HepG2 (cell line): ENCODE results near the gene SORL1-AS1.

Source experiments
- CHD4 ChIP-seq: fragments of 200-600 bp; sonication (generic); IDR thresholded peaks from 2 replicates; pipeline ENCODE4 v1.7.0; 2017; ENCODE audit warnings: mild to moderate bottlenecking, low read length, borderline replicate concordance
- ETV5 ChIP-seq: IDR thresholded peaks from 2 replicates; pipeline ENCODE4 v1.6.1; 2018; ENCODE audit warnings: missing biosample characterization, missing genetic modification reagents, inconsistent platforms, borderline replicate concordance
- GZF1 ChIP-seq: sonication (generic); formaldehyde crosslinking; IDR thresholded peaks from 2 replicates; pipeline ENCODE4 v1.5.1; 2020; ENCODE audit warnings: mild to moderate bottlenecking, missing genetic modification reagents
- JUN ChIP-seq: sonication (generic); formaldehyde crosslinking; IDR thresholded peaks from 2 replicates; pipeline ENCODE4 v1.4.0; 2020; ENCODE audit warnings: mild to moderate bottlenecking, missing genetic modification reagents
- KAT7 ChIP-seq: IDR thresholded peaks from 2 replicates; pipeline ENCODE4 v1.6.1; 2018; ENCODE audit warnings: borderline replicate concordance, missing compliant biosample characterization
- KDM5A ChIP-seq: fragments of 200-600 bp; sonication (generic); IDR thresholded peaks from 2 replicates; pipeline ENCODE4 v1.7.0; 2018; ENCODE audit warnings: antibody characterized with exemption, mild to moderate bottlenecking, low read length, borderline replicate concordance
- MXI1 ChIP-seq: IDR thresholded peaks from 3 replicates; pipeline ENCODE4 v1.6.1; 2012; ENCODE audit warnings: low read depth, low read length, inconsistent platforms, borderline replicate concordance
- PCBP2 ChIP-seq: fragments of 200-400 bp; formaldehyde crosslinking; optimal IDR thresholded peaks from 2 replicates; pipeline ENCODE3; 2018; ENCODE audit warnings: low read length, low read depth; ENCODE audit not compliant: poor library complexity, severe bottlenecking
- PLRG1 ChIP-seq: fragments of 450-650 bp; conservative IDR thresholded peaks from 2 replicates; pipeline ENCODE4 v1.6.1; 2016
- RARA ChIP-seq: IDR thresholded peaks from 2 replicates; pipeline ENCODE4 v1.6.1; 2016; ENCODE audit warnings: missing genetic modification reagents, missing compliant biosample characterization
- XBP1 ChIP-seq: sonication (generic); formaldehyde crosslinking; IDR thresholded peaks from 2 replicates; pipeline ENCODE4 v1.5.0; 2020; ENCODE audit warnings: missing genetic modification reagents
- ZBTB2 ChIP-seq: sonication (generic); formaldehyde crosslinking; IDR thresholded peaks from 2 replicates; pipeline ENCODE4 v1.8.0; 2022; ENCODE audit warnings: low read depth, missing genetic modification reagents
- ZFP62 ChIP-seq: sonication (generic); formaldehyde crosslinking; IDR thresholded peaks from 2 replicates; pipeline ENCODE4 v1.4.0; 2020; ENCODE audit warnings: missing genetic modification reagents
- ZNF224 ChIP-seq: sonication (generic); formaldehyde crosslinking; IDR thresholded peaks from 2 replicates; pipeline ENCODE4 v1.5.0; 2020; ENCODE audit warnings: mild to moderate bottlenecking, missing genetic modification reagents
- ZNF354B ChIP-seq: sonication (generic); formaldehyde crosslinking; IDR thresholded peaks from 2 replicates; pipeline ENCODE4 v1.8.0; 2022; ENCODE audit warnings: mild to moderate bottlenecking, missing genetic modification reagents
- ZNF678 ChIP-seq: sonication (generic); formaldehyde crosslinking; IDR thresholded peaks from 2 replicates; pipeline ENCODE4 v1.4.0; 2020; ENCODE audit warnings: mild to moderate bottlenecking, missing genetic modification reagents
- TF ChIP-seq, protein P1 (sequence below): sonication (generic); formaldehyde crosslinking; IDR thresholded peaks from 2 replicates; pipeline ENCODE4 v1.4.0; 2020; ENCODE audit warnings: missing genetic modification reagents
- TF ChIP-seq, protein P2 (sequence below): sonication (generic); formaldehyde crosslinking; IDR thresholded peaks from 2 replicates; pipeline ENCODE4 v1.4.0; 2020; ENCODE audit warnings: missing genetic modification reagents
- TF ChIP-seq, protein P3 (sequence below): sonication (generic); formaldehyde crosslinking; IDR thresholded peaks from 2 replicates; pipeline ENCODE4 v1.9.0; 2022; ENCODE audit warnings: missing genetic modification reagents, mild to moderate bottlenecking, borderline replicate concordance
- TF ChIP-seq, protein P4 (sequence below): sonication (generic); formaldehyde crosslinking; IDR thresholded peaks from 2 replicates; pipeline ENCODE4 v1.5.0; 2020; ENCODE audit warnings: mild to moderate bottlenecking, missing genetic modification reagents, borderline replicate concordance

Gene SORL1-AS1

DNA sequence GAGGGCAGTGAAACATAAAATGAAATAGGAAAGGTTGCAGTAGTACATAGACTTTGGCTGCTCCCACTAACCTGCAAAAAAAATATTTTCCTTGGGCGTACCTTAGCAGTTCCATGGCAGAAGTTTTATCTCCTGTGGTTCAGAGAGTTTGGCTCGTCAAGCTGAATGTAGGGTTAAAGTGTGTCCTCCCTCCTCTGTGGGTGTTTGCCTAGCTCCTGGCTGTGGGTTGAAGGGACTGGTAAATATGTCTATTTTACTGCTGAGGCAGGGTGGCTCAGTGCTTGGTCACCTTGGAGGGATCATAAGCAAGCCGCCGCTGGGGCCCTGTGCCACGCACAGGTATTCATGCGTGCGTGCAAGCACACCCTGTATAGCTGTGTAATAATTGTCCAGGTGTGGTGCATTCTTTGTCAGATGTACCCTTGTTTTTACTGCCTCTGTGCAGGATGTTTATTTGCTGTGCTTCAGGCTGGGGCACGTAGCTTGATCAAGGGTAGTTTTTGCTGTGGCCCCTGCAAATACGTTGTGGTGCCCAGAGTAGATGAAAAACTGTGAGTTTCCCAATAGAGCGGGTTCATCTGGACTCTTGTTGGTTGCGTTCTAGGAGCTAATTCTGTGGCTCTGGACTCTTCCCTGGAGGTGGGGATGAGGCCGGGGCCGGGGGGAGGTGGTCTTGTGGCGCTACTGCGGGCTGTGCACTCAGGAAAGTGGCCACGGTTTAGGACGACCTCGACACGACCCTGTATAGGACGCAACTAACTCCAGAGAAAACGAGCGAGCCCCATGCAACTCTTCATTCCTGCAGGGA lies 1.4 kb downstream of the SORL1-AS1 start (continued):
- TF ChIP-seq, protein P1, sequence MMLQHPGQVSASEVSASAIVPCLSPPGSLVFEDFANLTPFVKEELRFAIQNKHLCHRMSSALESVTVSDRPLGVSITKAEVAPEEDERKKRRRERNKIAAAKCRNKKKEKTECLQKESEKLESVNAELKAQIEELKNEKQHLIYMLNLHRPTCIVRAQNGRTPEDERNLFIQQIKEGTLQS, result no peak
- TF ChIP-seq PCBP2 (no peak), JUN (CRISPR knock-in tag) (no peak), MXI1 (no peak), GZF1 (CRISPR knock-in tag) (no peak), KDM5A (no peak), ETV5 (peak; percentile 65; the same call in 1 of the 2 replicates), ZNF678 (CRISPR knock-in tag) (no peak), PLRG1 (no peak), ZFP62 (CRISPR knock-in tag) (no peak), ZNF354B (no peak), RARA (CRISPR knock-in tag) (peak; percentile 48; the same call in 1 of the 2 replicates), ZNF224 (no peak), ZBTB2 (CRISPR knock-in tag) (no peak), XBP1 (no peak), CHD4 (no peak), KAT7 (CRISPR knock-in tag) (no peak)
- TF ChIP-seq, protein P2, sequence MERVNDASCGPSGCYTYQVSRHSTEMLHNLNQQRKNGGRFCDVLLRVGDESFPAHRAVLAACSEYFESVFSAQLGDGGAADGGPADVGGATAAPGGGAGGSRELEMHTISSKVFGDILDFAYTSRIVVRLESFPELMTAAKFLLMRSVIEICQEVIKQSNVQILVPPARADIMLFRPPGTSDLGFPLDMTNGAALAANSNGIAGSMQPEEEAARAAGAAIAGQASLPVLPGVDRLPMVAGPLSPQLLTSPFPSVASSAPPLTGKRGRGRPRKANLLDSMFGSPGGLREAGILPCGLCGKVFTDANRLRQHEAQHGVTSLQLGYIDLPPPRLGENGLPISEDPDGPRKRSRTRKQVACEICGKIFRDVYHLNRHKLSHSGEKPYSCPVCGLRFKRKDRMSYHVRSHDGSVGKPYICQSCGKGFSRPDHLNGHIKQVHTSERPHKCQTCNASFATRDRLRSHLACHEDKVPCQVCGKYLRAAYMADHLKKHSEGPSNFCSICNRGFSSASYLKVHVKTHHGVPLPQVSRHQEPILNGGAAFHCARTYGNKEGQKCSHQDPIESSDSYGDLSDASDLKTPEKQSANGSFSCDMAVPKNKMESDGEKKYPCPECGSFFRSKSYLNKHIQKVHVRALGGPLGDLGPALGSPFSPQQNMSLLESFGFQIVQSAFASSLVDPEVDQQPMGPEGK (CRISPR knock-in tag), result no peak
- TF ChIP-seq, protein P3, sequence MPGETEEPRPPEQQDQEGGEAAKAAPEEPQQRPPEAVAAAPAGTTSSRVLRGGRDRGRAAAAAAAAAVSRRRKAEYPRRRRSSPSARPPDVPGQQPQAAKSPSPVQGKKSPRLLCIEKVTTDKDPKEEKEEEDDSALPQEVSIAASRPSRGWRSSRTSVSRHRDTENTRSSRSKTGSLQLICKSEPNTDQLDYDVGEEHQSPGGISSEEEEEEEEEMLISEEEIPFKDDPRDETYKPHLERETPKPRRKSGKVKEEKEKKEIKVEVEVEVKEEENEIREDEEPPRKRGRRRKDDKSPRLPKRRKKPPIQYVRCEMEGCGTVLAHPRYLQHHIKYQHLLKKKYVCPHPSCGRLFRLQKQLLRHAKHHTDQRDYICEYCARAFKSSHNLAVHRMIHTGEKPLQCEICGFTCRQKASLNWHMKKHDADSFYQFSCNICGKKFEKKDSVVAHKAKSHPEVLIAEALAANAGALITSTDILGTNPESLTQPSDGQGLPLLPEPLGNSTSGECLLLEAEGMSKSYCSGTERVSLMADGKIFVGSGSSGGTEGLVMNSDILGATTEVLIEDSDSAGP, result peak; percentile 43; the same call in 1 of the 2 replicates
- TF ChIP-seq, protein P4, sequence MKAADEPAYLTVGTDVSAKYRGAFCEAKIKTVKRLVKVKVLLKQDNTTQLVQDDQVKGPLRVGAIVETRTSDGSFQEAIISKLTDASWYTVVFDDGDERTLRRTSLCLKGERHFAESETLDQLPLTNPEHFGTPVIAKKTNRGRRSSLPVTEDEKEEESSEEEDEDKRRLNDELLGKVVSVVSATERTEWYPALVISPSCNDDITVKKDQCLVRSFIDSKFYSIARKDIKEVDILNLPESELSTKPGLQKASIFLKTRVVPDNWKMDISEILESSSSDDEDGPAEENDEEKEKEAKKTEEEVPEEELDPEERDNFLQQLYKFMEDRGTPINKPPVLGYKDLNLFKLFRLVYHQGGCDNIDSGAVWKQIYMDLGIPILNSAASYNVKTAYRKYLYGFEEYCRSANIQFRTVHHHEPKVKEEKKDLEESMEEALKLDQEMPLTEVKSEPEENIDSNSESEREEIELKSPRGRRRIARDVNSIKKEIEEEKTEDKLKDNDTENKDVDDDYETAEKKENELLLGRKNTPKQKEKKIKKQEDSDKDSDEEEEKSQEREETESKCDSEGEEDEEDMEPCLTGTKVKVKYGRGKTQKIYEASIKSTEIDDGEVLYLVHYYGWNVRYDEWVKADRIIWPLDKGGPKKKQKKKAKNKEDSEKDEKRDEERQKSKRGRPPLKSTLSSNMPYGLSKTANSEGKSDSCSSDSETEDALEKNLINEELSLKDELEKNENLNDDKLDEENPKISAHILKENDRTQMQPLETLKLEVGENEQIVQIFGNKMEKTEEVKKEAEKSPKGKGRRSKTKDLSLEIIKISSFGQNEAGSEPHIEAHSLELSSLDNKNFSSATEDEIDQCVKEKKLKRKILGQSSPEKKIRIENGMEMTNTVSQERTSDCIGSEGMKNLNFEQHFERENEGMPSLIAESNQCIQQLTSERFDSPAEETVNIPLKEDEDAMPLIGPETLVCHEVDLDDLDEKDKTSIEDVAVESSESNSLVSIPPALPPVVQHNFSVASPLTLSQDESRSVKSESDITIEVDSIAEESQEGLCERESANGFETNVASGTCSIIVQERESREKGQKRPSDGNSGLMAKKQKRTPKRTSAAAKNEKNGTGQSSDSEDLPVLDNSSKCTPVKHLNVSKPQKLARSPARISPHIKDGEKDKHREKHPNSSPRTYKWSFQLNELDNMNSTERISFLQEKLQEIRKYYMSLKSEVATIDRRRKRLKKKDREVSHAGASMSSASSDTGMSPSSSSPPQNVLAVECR (CRISPR knock-in tag), result no peak; the same call in 1 of the 2 replicates
